Osteoblast (primary cell): ENCODE measurements around the gene CLSTN2. TPM values are rescaled to one million over a fixed set of nuclear protein-coding genes. Genes with fewer than 3 reads are reported as not detected.

Source experiments
- DNase-seq: peaks from one replicate; pipeline ENCODE4 v3.0.0; 2011; ENCODE audit warnings: low spot score, mixed read lengths; ENCODE audit not compliant: insufficient read length; ENCODE audit errors: missing footprints
- H2AFZ ChIP-seq: 2 replicates; pipeline ENCODE4 v1.6.0; 2011; ENCODE audit warnings: mild to moderate bottlenecking, low read length
- H3K27ac ChIP-seq: 2 replicates; pipeline ENCODE4 v1.5.1; 2011; ENCODE audit warnings: mild to moderate bottlenecking, low read depth, low read length, moderate library complexity
- H3K27me3 ChIP-seq: 2 replicates; pipeline ENCODE4 v1.6.0; 2012; ENCODE audit warnings: mild to moderate bottlenecking, control low read depth, inconsistent platforms, low read length, moderate library complexity; ENCODE audit not compliant: insufficient read depth
- H3K36me3 ChIP-seq: 2 replicates; pipeline ENCODE4 v1.5.1; 2011; ENCODE audit warnings: mild to moderate bottlenecking, low read length, control low read depth, moderate library complexity; ENCODE audit not compliant: insufficient read depth
- H3K4me1 ChIP-seq: 2 replicates; pipeline ENCODE4 v1.5.1; 2011; ENCODE audit warnings: mild to moderate bottlenecking, low read length, control low read depth, moderate library complexity; ENCODE audit not compliant: insufficient read depth
- H3K4me2 ChIP-seq: 2 replicates; pipeline ENCODE4 v1.6.0; 2011; ENCODE audit warnings: mild to moderate bottlenecking, low read length; ENCODE audit not compliant: insufficient read depth
- H3K4me3 ChIP-seq: fragments of 200-600 bp; sonication (generic); 3 replicates; pipeline ENCODE4 v1.5.1; 2012; ENCODE audit warnings: mild to moderate bottlenecking, low read length, inconsistent platforms; ENCODE audit not compliant: insufficient read depth
- H3K79me2 ChIP-seq: 2 replicates; pipeline ENCODE4 v1.6.0; 2012; ENCODE audit warnings: mild to moderate bottlenecking, low read length, control low read depth, inconsistent platforms; ENCODE audit not compliant: insufficient read depth
- H3K9me3 ChIP-seq: 2 replicates; pipeline ENCODE4 v1.5.1; 2011; ENCODE audit warnings: low read depth, low read length, control low read depth
- H4K20me1 ChIP-seq: 2 replicates; pipeline ENCODE4 v1.6.0; 2012; ENCODE audit warnings: mild to moderate bottlenecking, low read length, control low read depth; ENCODE audit not compliant: insufficient read depth
- total RNA-seq: library from RNA; depleted of rRNA; stranded (reverse); fragments of >200 nt; gene quantifications from 2 replicates; pipeline ENCODE4 v1.2.3, GENCODE V29; 2012
- TF ChIP-seq, protein P1 (sequence below): IDR thresholded peaks from 2 replicates; pipeline ENCODE4 v1.5.1; 2011; ENCODE audit warnings: mild to moderate bottlenecking, low read depth, low read length, moderate library complexity; ENCODE audit errors: extremely low read depth

Gene CLSTN2
- total RNA-seq, 1 donor, result under 0.01 TPM

DNA sequence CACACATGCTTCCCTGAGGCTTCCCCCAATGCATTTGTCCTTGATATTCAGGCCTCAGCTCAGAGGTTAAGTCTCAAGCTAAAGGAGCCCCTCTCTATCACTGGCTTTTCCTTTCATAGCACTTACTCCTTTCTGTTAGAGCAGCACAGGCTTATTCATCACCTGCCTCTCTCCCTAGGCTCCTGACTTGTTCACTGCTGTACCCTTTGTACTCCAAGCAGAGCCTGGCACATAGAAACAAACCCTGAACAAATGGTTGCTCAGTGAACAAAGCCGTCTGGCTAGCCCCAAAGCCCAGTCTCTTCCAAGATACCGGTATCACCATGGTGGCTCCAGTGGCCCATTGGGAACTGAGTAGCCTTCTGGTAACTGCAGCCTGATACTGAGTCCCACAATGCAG lies 511.7 kb downstream of the CLSTN2 start:
- TF ChIP-seq, protein P1, sequence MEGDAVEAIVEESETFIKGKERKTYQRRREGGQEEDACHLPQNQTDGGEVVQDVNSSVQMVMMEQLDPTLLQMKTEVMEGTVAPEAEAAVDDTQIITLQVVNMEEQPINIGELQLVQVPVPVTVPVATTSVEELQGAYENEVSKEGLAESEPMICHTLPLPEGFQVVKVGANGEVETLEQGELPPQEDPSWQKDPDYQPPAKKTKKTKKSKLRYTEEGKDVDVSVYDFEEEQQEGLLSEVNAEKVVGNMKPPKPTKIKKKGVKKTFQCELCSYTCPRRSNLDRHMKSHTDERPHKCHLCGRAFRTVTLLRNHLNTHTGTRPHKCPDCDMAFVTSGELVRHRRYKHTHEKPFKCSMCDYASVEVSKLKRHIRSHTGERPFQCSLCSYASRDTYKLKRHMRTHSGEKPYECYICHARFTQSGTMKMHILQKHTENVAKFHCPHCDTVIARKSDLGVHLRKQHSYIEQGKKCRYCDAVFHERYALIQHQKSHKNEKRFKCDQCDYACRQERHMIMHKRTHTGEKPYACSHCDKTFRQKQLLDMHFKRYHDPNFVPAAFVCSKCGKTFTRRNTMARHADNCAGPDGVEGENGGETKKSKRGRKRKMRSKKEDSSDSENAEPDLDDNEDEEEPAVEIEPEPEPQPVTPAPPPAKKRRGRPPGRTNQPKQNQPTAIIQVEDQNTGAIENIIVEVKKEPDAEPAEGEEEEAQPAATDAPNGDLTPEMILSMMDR, result no peak
- Histone ChIP-seq H3K9me3 (no peaks in the 10 kb centered on the region), H3K27me3 (no peaks in the 10 kb centered on the region), H3K4me3 (no peak overlapping the region), H4K20me1 (no peaks in the 10 kb centered on the region), H3K27ac (no peak overlapping the region), H3K36me3 (no peaks in the 10 kb centered on the region), H3K4me1 (peaks cover 4% of the 10 kb centered on the region), H3K4me2 (no peak overlapping the region), H3K79me2 (no peaks in the 10 kb centered on the region), H2AFZ (no peak overlapping the region)
- no peak for DNase-seq

DNA sequence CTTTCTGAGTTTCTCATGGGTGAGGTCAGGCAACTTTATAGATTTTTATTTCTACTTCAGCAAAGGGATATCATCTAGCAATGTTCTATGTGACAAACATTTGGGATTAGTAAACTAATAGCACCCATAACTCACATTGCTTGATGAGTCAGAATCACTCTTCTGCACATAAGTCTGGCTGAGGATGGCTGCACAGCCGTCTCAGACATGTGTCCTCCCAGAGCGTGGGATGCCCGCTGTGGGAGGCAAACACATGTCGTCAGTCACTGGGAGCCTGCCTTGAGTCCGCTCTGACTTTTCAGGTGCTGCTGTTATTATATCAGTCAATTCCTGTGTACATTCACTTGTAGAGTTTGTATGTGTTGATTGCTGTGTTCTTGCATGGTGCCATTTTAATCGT lies 512.2 kb downstream of the CLSTN2 start:
- H3K4me1 ChIP-seq, result peaks cover 4% of the 10 kb centered on the region
- TF ChIP-seq, protein P1, result no peak
- H3K27me3 ChIP-seq, result no peaks in the 10 kb centered on the region
- H3K4me3 ChIP-seq, result no peak overlapping the region
- H3K4me2 ChIP-seq, result no peak overlapping the region
- H3K27ac ChIP-seq, result no peak overlapping the region
- H2AFZ ChIP-seq, result no peak overlapping the region
- H3K9me3 ChIP-seq, result no peaks in the 10 kb centered on the region
- no peaks in the 10 kb centered on the region for H4K20me1 ChIP-seq
- DNase-seq, result no peak
- no peaks in the 10 kb centered on the region for H3K79me2 ChIP-seq
- no peaks in the 10 kb centered on the region for H3K36me3 ChIP-seq

DNA sequence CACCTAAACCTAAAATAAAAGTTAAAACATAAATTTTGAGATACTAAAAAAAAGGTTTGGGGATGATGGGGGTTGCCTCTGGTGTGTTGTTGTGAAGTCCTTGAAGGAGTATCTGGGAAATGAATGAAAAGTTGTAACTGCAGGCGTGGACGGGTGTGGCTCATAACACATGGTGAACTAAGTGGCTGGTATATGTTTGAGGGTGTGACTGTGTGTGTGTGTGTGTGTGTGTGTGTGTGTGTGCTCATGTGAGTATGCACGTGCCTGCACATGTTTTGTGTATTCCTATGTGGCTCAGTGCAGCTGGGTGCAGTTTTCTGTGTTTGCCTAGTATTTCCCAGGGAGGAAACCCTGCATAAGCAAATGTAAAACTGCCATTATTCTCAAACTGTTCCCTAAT lies 513.0 kb downstream of the CLSTN2 start:
- no peak overlapping the region for H2AFZ ChIP-seq
- no peaks in the 10 kb centered on the region for H3K4me1 ChIP-seq
- no peaks in the 10 kb centered on the region for H3K36me3 ChIP-seq
- no peak overlapping the region for H3K27ac ChIP-seq
- H4K20me1 ChIP-seq, result no peaks in the 10 kb centered on the region
- H3K4me2 ChIP-seq, result no peak overlapping the region
- H3K4me3 ChIP-seq, result no peak overlapping the region
- H3K79me2 ChIP-seq, result no peaks in the 10 kb centered on the region
- H3K27me3 ChIP-seq, result no peaks in the 10 kb centered on the region
- TF ChIP-seq, protein P1, result no peak
- H3K9me3 ChIP-seq, result no peaks in the 10 kb centered on the region
- DNase-seq, result no peak

DNA sequence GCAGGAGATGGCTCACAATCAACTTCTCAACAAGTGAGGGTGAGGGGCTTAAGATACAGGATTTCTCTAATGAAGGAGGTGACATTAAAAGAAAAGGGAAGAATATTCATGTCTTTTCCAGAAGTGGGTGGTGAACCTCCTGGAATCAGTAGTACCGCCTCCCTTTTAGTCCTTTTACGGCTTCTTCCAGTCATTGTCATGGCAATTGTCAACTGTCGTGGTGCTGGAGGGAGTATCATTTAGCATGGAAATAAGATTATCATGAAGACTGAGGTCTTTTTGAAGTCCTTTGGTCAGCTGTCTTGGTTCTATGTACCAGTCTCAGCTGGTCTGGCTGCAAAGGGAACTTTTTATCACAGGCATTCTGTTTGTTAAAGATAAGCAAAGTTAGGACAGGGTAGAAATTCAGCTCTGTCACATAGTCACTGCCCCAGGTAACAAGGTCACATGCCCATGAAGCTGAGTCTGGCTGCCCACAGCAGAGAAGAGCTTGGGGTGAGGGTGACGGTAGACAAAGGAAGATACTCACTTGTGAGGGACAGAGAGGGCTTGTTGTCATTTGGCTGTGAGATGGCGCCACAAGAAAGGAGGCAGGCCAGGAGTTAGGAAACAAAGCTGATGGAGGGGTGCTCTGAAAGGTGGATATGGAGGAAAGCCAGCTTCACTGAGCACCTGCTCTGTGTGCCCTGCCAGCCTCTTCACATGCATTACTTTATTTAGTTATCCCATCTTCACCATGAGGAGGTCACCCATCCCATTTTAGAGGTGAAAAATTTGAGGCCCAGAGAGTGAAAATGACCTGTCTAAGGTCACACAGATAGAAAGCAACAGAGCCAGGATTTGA lies 514.6 kb downstream of the CLSTN2 start:
- H3K9me3 ChIP-seq, result no peaks in the 10 kb centered on the region
- no peak for DNase-seq
- TF ChIP-seq, protein P1, result no peak
- no peak overlapping the region for H2AFZ ChIP-seq
- H3K27ac ChIP-seq, result no peak overlapping the region
- no peaks in the 10 kb centered on the region for H3K4me1 ChIP-seq
- no peaks in the 10 kb centered on the region for H3K27me3 ChIP-seq
- H4K20me1 ChIP-seq, result no peaks in the 10 kb centered on the region
- H3K36me3 ChIP-seq, result no peaks in the 10 kb centered on the region
- H3K79me2 ChIP-seq, result no peaks in the 10 kb centered on the region
- no peak overlapping the region for H3K4me2 ChIP-seq
- H3K4me3 ChIP-seq, result no peak overlapping the region
